Retinal pigment epithelial cell (primary cell): ENCODE data around the gene CRACR2B.
A peak's percentile ranks its signal among the peaks of the same experiment; 100 is the strongest.

ENCODE experiments used
- DNase-seq: peaks from one replicate; pipeline ENCODE4 v3.0.0-alpha.2; 2010; ENCODE audit warnings: low read depth
- H3K4me3 ChIP-seq: 2 replicates; pipeline ENCODE4 v1.5.1; 2011; ENCODE audit warnings: mild to moderate bottlenecking, low read length, control low read depth, moderate library complexity
- CTCF ChIP-seq: conservative IDR thresholded peaks from 2 replicates; pipeline ENCODE4 v1.5.1; 2011; ENCODE audit warnings: low read depth, low read length, control low read depth, inconsistent platforms

The CRACR2B gene

GRCh38 chr11:809287-810039 is 18.3 kb upstream of the CRACR2B start, which contains the start of gene RPLP2:
RPLP2 (plus strand) TSS chr11:809967; CDS start chr11:810235, 268 bp downstream.
- peak within 1 kb of the TSS; percentile 88 for H3K4me3 ChIP-seq
- TF ChIP-seq CTCF, result no peak
- DNase-seq, result peak; percentile 88

GRCh38 chr11:810040-810567 is 17.6 kb upstream of the CRACR2B start:
- no peak for DNase-seq

GRCh38 chr11:811446-812245 is 16.1 kb upstream of the CRACR2B start:
- H3K4me3 ChIP-seq, result peak overlapping the region; percentile 88
- TF ChIP-seq CTCF, result peak; percentile 33
- no peak for DNase-seq

More at GRCh38 chr11:810040-810567, 17.6 kb upstream of the CRACR2B start:
- peak overlapping the region; percentile 88 for H3K4me3 ChIP-seq
- no peak for TF ChIP-seq CTCF

- H3K4me3 ChIP-seq, result no peak overlapping the region
- no peak for TF ChIP-seq CTCF
- DNase-seq, result no peak
These were observed 15.3 kb upstream of the CRACR2B start for GRCh38 chr11:812390-812789.

- H3K4me3 ChIP-seq, result no peak overlapping the region
- no peak for TF ChIP-seq CTCF
- DNase-seq, result no peak
These were observed 14.7 kb upstream of the CRACR2B start for GRCh38 chr11:813072-813455.

GRCh38 chr11:813456-814096 is 14.1 kb upstream of the CRACR2B start:
- H3K4me3 ChIP-seq, result no peak overlapping the region
- DNase-seq, result no peak
- no peak for TF ChIP-seq CTCF
